NB4 (cell line): ENCODE measurements around the gene WDR35.

Experiments
- DNase-seq: peaks from one replicate; pipeline ENCODE4 v3.0.0; 2010; ENCODE audit warnings: low read depth
- H3K4me3 ChIP-seq: one replicate; pipeline ENCODE4 v1.5.1; 2011; ENCODE audit warnings: mild to moderate bottlenecking, low read depth, low read length, moderate library complexity
- CTCF ChIP-seq: IDR thresholded peaks from one replicate; pipeline ENCODE4 v1.5.1; 2012; ENCODE audit warnings: low read depth, low read length
- MAX ChIP-seq: IDR thresholded peaks from 2 replicates; pipeline ENCODE4 v1.6.1; 2011; ENCODE audit warnings: low read depth, low read length
- MYC ChIP-seq: IDR thresholded peaks from 2 replicates; pipeline ENCODE4 v1.6.1; 2011; ENCODE audit warnings: low read depth, low read length
- POLR2A ChIP-seq: IDR thresholded peaks from 2 replicates; pipeline ENCODE4 v1.6.1; 2011; ENCODE audit warnings: mild to moderate bottlenecking; ENCODE audit not compliant: insufficient read length; ENCODE audit errors: extremely low read depth

Gene WDR35

GRCh38 chr2:19989667-19990415 lies at the start of gene WDR35:
Gene WDR35, minus strand, starts transcription at chr2:19990105. Its CDS starts 90 bp downstream, at chr2:19990015.
- peak within 1 kb of the TSS; percentile 89 for H3K4me3 ChIP-seq
- peak; percentile 91 for DNase-seq

GRCh38 chr2:20037660-20038059 lies 47.8 kb upstream of the WDR35 start:
- no peak for DNase-seq
- TF ChIP-seq MYC (no peak), POLR2A (no peak), MAX (no peak), CTCF (no peak)
- H3K4me3 ChIP-seq = no peak overlapping the region

More at GRCh38 chr2:19989667-19990415, at the start of gene WDR35:
- TF ChIP-seq CTCF (no peak), MYC (0 out of 2 replicates have a peak, but pooled peaks have one; percentile 37), MAX (peak; percentile 84)

- DNase-seq = peak; percentile 47
- H3K4me3 ChIP-seq = no peak overlapping the region
- TF ChIP-seq POLR2A (no peak), MAX (no peak), MYC (no peak), CTCF (no peak)
Measured at GRCh38 chr2:20035955-20036666, 46.2 kb upstream of the WDR35 start.

- no peak for TF ChIP-seq MYC
- TF ChIP-seq MAX = no peak
- no peak for TF ChIP-seq POLR2A
- no peak for TF ChIP-seq CTCF
- no peak for DNase-seq
- H3K4me3 ChIP-seq = no peak overlapping the region
Measured at GRCh38 chr2:20034821-20035220, 44.9 kb upstream of the WDR35 start.

- H3K4me3 ChIP-seq = no peak overlapping the region
- DNase-seq = no peak
- TF ChIP-seq MYC (no peak), POLR2A (no peak), CTCF (no peak), MAX (no peak)
Measured at GRCh38 chr2:20034218-20034617, 44.3 kb upstream of the WDR35 start.
